ENCODE data around the gene TMEM138.

The TMEM138 gene

DNA sequence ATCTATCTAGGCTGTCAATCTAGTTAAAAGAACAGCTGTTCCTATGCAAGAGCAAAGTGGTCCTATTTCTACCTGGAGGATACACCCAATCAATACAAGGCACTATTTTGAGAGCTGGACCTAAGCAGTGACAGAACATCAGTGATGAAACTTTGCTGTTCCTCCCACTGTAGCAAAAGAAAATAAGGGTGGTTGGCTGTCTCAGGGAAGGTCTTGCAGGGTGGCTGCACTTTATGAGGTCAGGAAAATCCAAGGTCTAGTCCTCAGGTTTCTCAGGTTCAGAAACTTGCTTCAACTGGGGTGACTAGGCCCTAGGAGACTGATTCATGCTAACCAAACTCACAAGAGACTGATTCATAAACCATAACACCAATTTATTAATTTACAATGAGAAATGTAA, 56.0 kb downstream of the TMEM138 start:
- Histone ChIP-seq H3K4me2 (ENCODE audit: low read depth, low read length) (no peak overlapping the region), H4K20me1 (ENCODE audit: insufficient read depth, low read length) (peaks cover 3% of the 10 kb centered on the region; the same call in 1 of the 2 replicates), H3K36me3 (replicated peaks; ENCODE audit: insufficient read depth, low read length) (peaks cover 36% of the 10 kb centered on the region)

More for the DNA sequence above, 56.0 kb downstream of the TMEM138 start:
- H3F3A ChIP-seq (ENCODE audit: insufficient read depth, low read length), result peaks cover 31% of the 10 kb centered on the region
- H3K4me1 ChIP-seq (ENCODE audit: low read length), result peaks cover 47% of the 10 kb centered on the region
- H3K4me3 ChIP-seq (ENCODE audit: low read length), result no peak overlapping the region
- no peak overlapping the region for H3K9ac ChIP-seq (ENCODE audit: low read length)
- no peaks in the 10 kb centered on the region for H3K9me2 ChIP-seq (replicated peaks; ENCODE audit: insufficient read depth, low read length)
- no peaks in the 10 kb centered on the region for H3K27me3 ChIP-seq (replicated peaks; ENCODE audit: insufficient read depth, low read length)
- no peaks in the 10 kb centered on the region for H3K9me3 ChIP-seq (replicated peaks; ENCODE audit: insufficient read depth, low read length)
- H3K27ac ChIP-seq (ENCODE audit: low read length), result peak overlapping the region; percentile 13; the same call in 1 of the 2 replicates
- no peak for DNase-seq
- TF ChIP-seq EZH2phosphoT487 (IDR thresholded peaks at IDR 0.05; ENCODE audit: low read length), result no peak
- no peak for TF ChIP-seq EZH2 (optimal IDR thresholded peaks at IDR 0.05; ENCODE audit: low read depth, low read length)
- TF ChIP-seq, protein P1, sequence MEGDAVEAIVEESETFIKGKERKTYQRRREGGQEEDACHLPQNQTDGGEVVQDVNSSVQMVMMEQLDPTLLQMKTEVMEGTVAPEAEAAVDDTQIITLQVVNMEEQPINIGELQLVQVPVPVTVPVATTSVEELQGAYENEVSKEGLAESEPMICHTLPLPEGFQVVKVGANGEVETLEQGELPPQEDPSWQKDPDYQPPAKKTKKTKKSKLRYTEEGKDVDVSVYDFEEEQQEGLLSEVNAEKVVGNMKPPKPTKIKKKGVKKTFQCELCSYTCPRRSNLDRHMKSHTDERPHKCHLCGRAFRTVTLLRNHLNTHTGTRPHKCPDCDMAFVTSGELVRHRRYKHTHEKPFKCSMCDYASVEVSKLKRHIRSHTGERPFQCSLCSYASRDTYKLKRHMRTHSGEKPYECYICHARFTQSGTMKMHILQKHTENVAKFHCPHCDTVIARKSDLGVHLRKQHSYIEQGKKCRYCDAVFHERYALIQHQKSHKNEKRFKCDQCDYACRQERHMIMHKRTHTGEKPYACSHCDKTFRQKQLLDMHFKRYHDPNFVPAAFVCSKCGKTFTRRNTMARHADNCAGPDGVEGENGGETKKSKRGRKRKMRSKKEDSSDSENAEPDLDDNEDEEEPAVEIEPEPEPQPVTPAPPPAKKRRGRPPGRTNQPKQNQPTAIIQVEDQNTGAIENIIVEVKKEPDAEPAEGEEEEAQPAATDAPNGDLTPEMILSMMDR (IDR thresholded peaks at IDR 0.05; ENCODE audit: low read length), result no peak
- no peak overlapping the region for H2AFZ ChIP-seq (ENCODE audit: low read length)
- peaks cover 86% of the 10 kb centered on the region for H3K79me2 ChIP-seq (ENCODE audit: low read length)
